GM18519 (cell line): ENCODE results near the gene DCLK3.

Experiments
- ATAC-seq: cut with Tn5 transposase; IDR thresholded peaks from one replicate; pipeline ENCODE4 v1.9.1; 2021; ENCODE audit warnings: mild to moderate bottlenecking, moderate library complexity; ENCODE audit not compliant: unreplicated experiment, low FRiP score

DCLK3 gene

GRCh38 chr3:36763850-36764703 is at the start of gene DCLK3:
Gene DCLK3 (minus strand): TSS chr3:36764553. CDS start chr3:36764263, 290 bp downstream.
- ATAC-seq, result no peak

- ATAC-seq, result no peak
Observed at GRCh38 chr3:36813305-36813704, 49.0 kb upstream of the DCLK3 start.

GRCh38 chr3:36812240-36812639 is 47.9 kb upstream of the DCLK3 start:
- ATAC-seq, result no peak

GRCh38 chr3:36811768-36812167 is 47.4 kb upstream of the DCLK3 start:
- no peak for ATAC-seq

- no peak for ATAC-seq
Observed at GRCh38 chr3:36804295-36805055, 40.1 kb upstream of the DCLK3 start.

- ATAC-seq, result no peak
Observed at GRCh38 chr3:36803091-36803791, 38.9 kb upstream of the DCLK3 start.

- ATAC-seq, result no peak
Observed at GRCh38 chr3:36800533-36801116, 36.3 kb upstream of the DCLK3 start.

GRCh38 chr3:36796881-36797280 is 32.5 kb upstream of the DCLK3 start:
- ATAC-seq, result no peak

GRCh38 chr3:36796161-36796560 is 31.8 kb upstream of the DCLK3 start:
- ATAC-seq, result no peak

- no peak for ATAC-seq
Observed at GRCh38 chr3:36795622-36796021, 31.3 kb upstream of the DCLK3 start.

GRCh38 chr3:36792342-36792741 is 28.0 kb upstream of the DCLK3 start:
- peak; percentile 55 for ATAC-seq

- no peak for ATAC-seq
Observed at GRCh38 chr3:36790765-36791164, 26.4 kb upstream of the DCLK3 start.

GRCh38 chr3:36786921-36787890 is 22.9 kb upstream of the DCLK3 start:
- no peak for ATAC-seq

- no peak for ATAC-seq
Observed at GRCh38 chr3:36784138-36784635, 19.8 kb upstream of the DCLK3 start.

GRCh38 chr3:36777424-36778218 is 13.3 kb upstream of the DCLK3 start:
- ATAC-seq, result no peak

- ATAC-seq, result no peak
Observed at GRCh38 chr3:36776436-36776835, 12.1 kb upstream of the DCLK3 start.

- ATAC-seq, result no peak
Observed at GRCh38 chr3:36774052-36774451, 9.7 kb upstream of the DCLK3 start.

- ATAC-seq, result no peak
Observed at GRCh38 chr3:36771931-36772330, 7.6 kb upstream of the DCLK3 start.

- no peak for ATAC-seq
Observed at GRCh38 chr3:36769926-36770325, 5.6 kb upstream of the DCLK3 start.
